ENCODE measurements around the gene TUBB2B. TPM values are rescaled to one million over a fixed set of nuclear protein-coding genes. Genes with fewer than 3 reads are reported as not detected.

The TUBB2B gene
- total and polyA plus RNA-seq, 9 of the 15 experiments (the other 6 are each of a cell fraction or from before 2014, with no cell fraction given), result 0.11 to 9.7 (median 4.6) TPM

DNA sequence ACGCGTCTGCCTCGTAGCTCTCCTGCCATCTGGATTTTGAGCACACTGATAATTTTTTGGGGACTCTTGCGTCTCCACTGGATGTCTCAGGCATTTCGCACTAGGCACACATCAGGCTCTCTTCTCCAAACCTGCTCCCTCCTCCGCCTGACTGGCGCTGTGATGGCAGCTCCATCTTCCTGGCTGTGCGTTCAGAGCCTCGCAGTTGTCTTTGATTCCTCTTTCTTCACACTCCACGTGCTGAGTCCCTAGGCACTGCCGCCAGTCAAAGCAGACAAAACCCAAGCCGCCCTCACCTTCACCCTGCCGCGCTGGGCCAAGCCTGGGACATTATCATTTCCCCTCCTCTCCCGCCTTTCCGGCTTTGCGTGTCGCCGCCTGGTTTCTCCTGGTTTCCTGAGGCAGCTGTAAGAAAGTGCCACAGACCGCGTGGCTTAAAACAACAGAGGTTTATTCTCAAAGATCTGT is 32.1 kb upstream of the TUBB2B start (continued):
- TF ChIP-seq, protein P1, sequence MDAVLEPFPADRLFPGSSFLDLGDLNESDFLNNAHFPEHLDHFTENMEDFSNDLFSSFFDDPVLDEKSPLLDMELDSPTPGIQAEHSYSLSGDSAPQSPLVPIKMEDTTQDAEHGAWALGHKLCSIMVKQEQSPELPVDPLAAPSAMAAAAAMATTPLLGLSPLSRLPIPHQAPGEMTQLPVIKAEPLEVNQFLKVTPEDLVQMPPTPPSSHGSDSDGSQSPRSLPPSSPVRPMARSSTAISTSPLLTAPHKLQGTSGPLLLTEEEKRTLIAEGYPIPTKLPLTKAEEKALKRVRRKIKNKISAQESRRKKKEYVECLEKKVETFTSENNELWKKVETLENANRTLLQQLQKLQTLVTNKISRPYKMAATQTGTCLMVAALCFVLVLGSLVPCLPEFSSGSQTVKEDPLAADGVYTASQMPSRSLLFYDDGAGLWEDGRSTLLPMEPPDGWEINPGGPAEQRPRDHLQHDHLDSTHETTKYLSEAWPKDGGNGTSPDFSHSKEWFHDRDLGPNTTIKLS (IDR thresholded peaks at IDR 0.05; ENCODE audit: borderline replicate concordance, low read depth), result no peak
- no peak for TF ChIP-seq TAF9B (IDR thresholded peaks at IDR 0.05; ENCODE audit: partially characterized antibody)

DNA sequence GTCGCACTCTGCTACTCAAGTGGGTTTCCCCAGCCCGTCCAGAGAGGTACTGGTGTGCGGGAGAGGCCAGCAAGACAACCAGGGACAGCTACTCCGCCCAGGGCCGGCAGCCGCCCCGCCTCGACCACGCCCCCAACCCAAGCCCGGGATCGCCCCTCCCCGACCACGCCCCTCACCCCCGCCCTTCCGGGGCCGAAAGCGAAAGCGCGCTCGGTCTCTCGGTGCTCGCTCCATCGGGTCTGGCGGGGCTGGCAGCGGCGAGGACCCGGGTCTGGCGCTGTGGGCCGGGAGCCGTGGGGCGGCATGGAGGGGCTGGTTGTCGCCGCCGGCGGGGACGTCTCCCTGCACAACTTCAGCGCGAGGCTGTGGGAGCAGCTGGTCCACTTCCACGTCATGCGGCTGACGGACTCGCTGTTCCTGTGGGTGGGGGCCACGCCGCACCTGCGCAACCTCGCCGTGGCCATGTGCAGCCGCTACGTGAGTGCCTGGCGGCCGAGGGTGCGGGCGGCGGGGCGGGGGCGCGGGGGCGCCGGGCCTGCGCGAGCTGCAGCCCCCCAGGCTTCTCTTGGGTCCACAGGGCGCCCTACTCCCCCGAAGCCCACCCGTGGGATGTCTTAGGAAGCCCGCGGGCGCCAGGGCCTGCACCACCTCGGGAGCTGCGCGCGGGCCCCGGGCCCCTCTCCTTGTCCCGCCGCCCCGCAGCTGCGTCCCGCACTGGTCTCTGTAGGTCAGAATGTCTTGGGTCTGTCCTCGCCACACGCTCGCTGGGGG is 31.5 kb upstream of the TUBB2B start, which contains the start of gene PSMG4:
PSMG4 (plus strand) TSS at position 228 of the 771 bp plus-strand sequence; CDS start at position 304, 76 bp downstream.
- H3K9me1 ChIP-seq (ENCODE audit: control insufficient read depth, insufficient read depth, low read length), result peaks cover 13% of the 10 kb centered on the region
- CTCF ChIA-PET (ENCODE audit: low intra/inter-chr PET ratio), result interaction anchor here (0.6 to 1.4 kb wide), 4 partner anchors 69 to 252 kb away, joined by 3 to 5 read pairs (median 4); no protein-coding TSS in a partner anchor
- peaks cover 52% of the 10 kb centered on the region for H3K79me2 ChIP-seq (ENCODE audit: control insufficient read depth, insufficient read depth, low read length)
- ATAC-seq, result peak; percentile 96
- POLR2A ChIA-PET, result interaction anchor here (0.5 to 2.2 kb wide), 13 partner anchors 13 to 1050 kb away, joined by 3 to 9 read pairs (median 5); partner anchors contain the start of genes RIPK1 and TUBB2A
- H3K4me1 ChIP-seq (replicated peaks in 1 of 2; ENCODE audit: control insufficient read depth in 2 of 2, insufficient read depth in 2 of 2, low read length in 2 of 2), result peaks cover 35 to 36% of the 10 kb centered on the region in 2 experiments
- intact Hi-C loops (cut with micrococcal nuclease) (loop anchor here (2.0 to 10.0 kb wide), 2 partner anchors 132 to 264 kb away; partner anchors contain the start of gene NQO2), in situ Hi-C loops (cut with MboI) (loop anchor here (10.0 kb wide), 1 partner anchor 264 kb away; the partner anchor contains the start of gene NQO2)
- H3K9ac ChIP-seq (ENCODE audit: insufficient read depth in 1 of 2, low read depth in 2 of 2, low read length in 2 of 2), result peak within 1 kb of the TSS; percentile 79 to 94
- no TSS peak for BruUV-seq (replicated peaks)
- H2AFZ ChIP-seq (ENCODE audit: low read depth, low read length), result peak within 1 kb of the TSS; percentile 93
- FAIRE-seq, result peak; percentile 88
- no peaks in the 10 kb centered on the region for H3K9me3 ChIP-seq (replicated peaks; ENCODE audit: control insufficient read depth, insufficient read depth, low read depth, low read length)
- peak within 1 kb of the TSS; percentile 93 for H3K4me2 ChIP-seq (ENCODE audit: insufficient read depth, low read length)
- peaks cover 26% of the 10 kb centered on the region for H4K20me1 ChIP-seq (replicated peaks; ENCODE audit: control insufficient read depth, insufficient read depth, low read length)
- H3K36me3 ChIP-seq (ENCODE audit: control insufficient read depth, insufficient read depth, low read length), result peaks cover 35% of the 10 kb centered on the region
- H3K4me3 ChIP-seq, result peak within 1 kb of the TSS; percentile 94
- peak within 1 kb of the TSS; percentile 87 for H3K27ac ChIP-seq (ENCODE audit: extremely low read depth, low read depth, low read length)
- peak; percentile 95 to 100 (median 100) for DNase-seq (ENCODE audit: extremely low read depth in 1 of 4, low spot score in 3 of 4)
- H3K27me3 ChIP-seq (ENCODE audit: control insufficient read depth in 2 of 2, insufficient read depth in 2 of 2, low read length in 2 of 2), result no peaks in the 10 kb centered on the region
- under 1% methylated on average over 79 of the region's 80 CpGs for WGBS (ENCODE audit: insufficient coverage, low coverage, missing lambda C conversion rate)
- TF ChIP-seq, protein P2, sequence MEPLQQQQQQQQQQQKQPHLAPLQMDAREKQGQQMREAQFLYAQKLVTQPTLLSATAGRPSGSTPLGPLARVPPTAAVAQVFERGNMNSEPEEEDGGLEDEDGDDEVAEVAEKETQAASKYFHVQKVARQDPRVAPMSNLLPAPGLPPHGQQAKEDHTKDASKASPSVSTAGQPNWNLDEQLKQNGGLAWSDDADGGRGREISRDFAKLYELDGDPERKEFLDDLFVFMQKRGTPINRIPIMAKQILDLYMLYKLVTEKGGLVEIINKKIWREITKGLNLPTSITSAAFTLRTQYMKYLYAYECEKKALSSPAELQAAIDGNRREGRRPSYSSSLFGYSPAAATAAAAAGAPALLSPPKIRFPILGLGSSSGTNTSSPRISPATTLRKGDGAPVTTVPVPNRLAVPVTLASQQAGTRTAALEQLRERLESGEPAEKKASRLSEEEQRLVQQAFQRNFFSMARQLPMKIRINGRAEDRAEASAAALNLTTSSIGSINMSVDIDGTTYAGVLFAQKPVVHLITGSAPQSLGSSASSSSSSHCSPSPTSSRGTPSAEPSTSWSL (CRISPR knock-in tag; IDR thresholded peaks at IDR 0.05; ENCODE audit: borderline replicate concordance), result 0 out of 2 replicates have a peak, but pooled peaks have one; percentile 8
- no peak for TF ChIP-seq HEY1 (CRISPR knock-in tag; IDR thresholded peaks at IDR 0.05; ENCODE audit: borderline replicate concordance)
- TF ChIP-seq, protein P3, sequence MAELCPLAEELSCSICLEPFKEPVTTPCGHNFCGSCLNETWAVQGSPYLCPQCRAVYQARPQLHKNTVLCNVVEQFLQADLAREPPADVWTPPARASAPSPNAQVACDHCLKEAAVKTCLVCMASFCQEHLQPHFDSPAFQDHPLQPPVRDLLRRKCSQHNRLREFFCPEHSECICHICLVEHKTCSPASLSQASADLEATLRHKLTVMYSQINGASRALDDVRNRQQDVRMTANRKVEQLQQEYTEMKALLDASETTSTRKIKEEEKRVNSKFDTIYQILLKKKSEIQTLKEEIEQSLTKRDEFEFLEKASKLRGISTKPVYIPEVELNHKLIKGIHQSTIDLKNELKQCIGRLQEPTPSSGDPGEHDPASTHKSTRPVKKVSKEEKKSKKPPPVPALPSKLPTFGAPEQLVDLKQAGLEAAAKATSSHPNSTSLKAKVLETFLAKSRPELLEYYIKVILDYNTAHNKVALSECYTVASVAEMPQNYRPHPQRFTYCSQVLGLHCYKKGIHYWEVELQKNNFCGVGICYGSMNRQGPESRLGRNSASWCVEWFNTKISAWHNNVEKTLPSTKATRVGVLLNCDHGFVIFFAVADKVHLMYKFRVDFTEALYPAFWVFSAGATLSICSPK (IDR thresholded peaks at IDR 0.05; ENCODE audit: borderline replicate concordance), result no peak
- TF ChIP-seq ZNF143 (CRISPR knock-in tag; IDR thresholded peaks at IDR 0.05), result 0 out of 2 replicates have a peak, but pooled peaks have one; percentile 46
- TF ChIP-seq YY1 (IDR thresholded peaks at IDR 0.05; ENCODE audit: borderline replicate concordance in 1 of 3, control insufficient read depth in 1 of 3, extremely low read depth in 1 of 3, insufficient read depth in 3 of 3, insufficient read length in 1 of 3, insufficient replicate concordance in 2 of 3, low read depth in 1 of 3, low read length in 2 of 3), result peak in 2 of 3 experiments; percentile 61 to 72
